ENCODE measurements around the gene EDEM2. TPM values are rescaled to one million over a fixed set of nuclear protein-coding genes. Genes with fewer than 3 reads are reported as not detected.

Gene EDEM2
- total RNA-seq, 4 donors from 2014 or later: 13.3 to 20.3 (median 14.6) TPM

DNA sequence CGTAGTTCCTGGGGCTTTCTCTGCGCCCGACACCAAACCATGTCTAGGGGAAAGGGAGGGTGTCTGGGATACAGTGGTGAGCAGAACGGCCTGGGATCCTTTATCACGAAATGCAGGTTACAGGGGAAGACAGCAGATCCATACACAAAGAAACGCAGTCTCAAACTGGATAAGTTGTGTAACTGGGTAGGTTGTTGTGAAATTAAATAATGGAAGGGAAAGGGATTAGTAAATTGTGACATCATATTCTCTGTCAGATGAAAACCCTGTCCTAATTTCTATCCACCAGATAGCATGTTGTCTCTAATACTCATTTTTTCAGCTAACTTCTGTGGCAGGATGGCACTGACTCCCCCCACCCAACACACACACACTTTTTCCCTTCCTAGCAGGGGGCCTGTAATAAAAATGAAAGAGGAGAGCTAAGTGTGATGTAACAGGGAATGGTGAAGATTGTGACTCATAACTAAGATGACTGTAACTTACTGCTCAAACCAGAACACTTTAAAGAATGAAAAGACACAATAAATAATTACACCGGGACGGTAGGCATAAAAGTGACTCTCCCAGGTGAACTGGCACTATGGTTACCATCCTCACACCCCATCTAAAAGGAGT, 53.8 kb downstream of the EDEM2 start:
- no peak for DNase-seq (ENCODE audit: extremely low spot score)
- H3K27me3 ChIP-seq: no peaks in the 10 kb centered on the region
- H3K27ac ChIP-seq (replicated peaks in 1 of 4): peak overlapping the region; percentile 93 to 97 (median 95)
- TF ChIP-seq, protein P1, sequence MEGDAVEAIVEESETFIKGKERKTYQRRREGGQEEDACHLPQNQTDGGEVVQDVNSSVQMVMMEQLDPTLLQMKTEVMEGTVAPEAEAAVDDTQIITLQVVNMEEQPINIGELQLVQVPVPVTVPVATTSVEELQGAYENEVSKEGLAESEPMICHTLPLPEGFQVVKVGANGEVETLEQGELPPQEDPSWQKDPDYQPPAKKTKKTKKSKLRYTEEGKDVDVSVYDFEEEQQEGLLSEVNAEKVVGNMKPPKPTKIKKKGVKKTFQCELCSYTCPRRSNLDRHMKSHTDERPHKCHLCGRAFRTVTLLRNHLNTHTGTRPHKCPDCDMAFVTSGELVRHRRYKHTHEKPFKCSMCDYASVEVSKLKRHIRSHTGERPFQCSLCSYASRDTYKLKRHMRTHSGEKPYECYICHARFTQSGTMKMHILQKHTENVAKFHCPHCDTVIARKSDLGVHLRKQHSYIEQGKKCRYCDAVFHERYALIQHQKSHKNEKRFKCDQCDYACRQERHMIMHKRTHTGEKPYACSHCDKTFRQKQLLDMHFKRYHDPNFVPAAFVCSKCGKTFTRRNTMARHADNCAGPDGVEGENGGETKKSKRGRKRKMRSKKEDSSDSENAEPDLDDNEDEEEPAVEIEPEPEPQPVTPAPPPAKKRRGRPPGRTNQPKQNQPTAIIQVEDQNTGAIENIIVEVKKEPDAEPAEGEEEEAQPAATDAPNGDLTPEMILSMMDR (IDR thresholded peaks at IDR 0.05): no peak
- TF ChIP-seq EP300 (IDR thresholded peaks at IDR 0.05) (no peak), POLR2AphosphoS5 (IDR thresholded peaks at IDR 0.05) (no peak), POLR2A (IDR thresholded peaks at IDR 0.05; ENCODE audit: low read depth) (no peak)
- intact Hi-C loops (cut with DNase I): loop anchor here (5.0 kb wide), 1 partner anchor 221 kb away; the partner anchor contains the start of gene GGT7
- H3K9me3 ChIP-seq: no peaks in the 10 kb centered on the region
- peaks cover 0 to 10% (median 7%) of the 10 kb centered on the region in 4 donors for H3K36me3 ChIP-seq
- peak overlapping the region; percentile 91 to 99 (median 96) for H3K4me3 ChIP-seq
- 86% methylated on average over 8 of the region's 8 CpGs for WGBS
- peaks cover 34 to 52% (median 44%) of the 10 kb centered on the region in 4 donors for H3K4me1 ChIP-seq

DNA sequence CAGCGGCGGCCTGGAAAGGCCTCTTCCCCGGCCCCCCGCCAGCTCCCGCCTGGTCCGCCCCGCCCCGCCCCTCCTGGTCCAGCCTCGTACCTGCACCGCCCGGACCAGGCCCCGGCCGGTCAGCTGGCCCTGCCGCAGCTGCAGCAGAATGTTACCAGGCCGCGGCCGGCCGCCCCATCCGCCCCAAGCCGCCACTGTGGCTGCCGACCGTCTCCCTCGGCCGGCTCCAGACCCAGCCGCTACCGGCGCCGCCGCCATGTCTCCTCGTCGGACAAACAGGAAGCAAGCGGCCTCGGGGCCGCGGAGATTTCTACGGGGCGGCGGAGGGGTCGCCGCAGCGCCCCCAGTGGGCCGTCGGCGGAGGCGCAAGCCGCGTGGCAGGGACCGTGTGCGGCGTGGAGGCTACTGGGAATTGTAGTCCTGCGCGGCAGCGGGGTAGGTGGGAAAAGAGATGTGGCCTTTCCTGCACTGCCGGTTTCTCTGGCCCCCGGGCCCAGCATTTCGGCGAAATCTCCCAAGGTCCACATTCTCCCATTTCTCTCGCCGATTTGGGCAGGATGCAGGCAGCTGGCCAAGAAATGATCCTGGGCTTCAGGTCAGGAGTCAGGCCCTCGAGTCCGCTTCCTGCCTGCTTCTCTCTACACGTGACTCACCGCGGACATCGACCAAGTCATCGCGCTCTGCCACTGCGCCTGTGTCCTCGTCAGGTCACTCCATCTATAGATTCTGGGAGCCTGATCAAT, 54.4 kb downstream of the EDEM2 start, which contains the start of gene TRPC4AP:
Gene TRPC4AP (minus strand): TSS at position 284 of the 743 bp plus-strand sequence. CDS start 26 bp downstream, at position 258.
- 16% methylated on average over 19 of the region's 69 CpGs for WGBS
- no peaks in the 10 kb centered on the region for H3K9me3 ChIP-seq
- intact Hi-C loops (cut with DNase I): loop anchor here (5.0 kb wide), 1 partner anchor 220 kb away; the partner anchor contains the start of gene GGT7
- no peaks in the 10 kb centered on the region for H3K27me3 ChIP-seq
- peak within 1 kb of the TSS; percentile 93 to 97 (median 95) for H3K27ac ChIP-seq (replicated peaks in 1 of 4)
- H3K36me3 ChIP-seq: peaks cover 0 to 10% (median 7%) of the 10 kb centered on the region in 4 donors
- TF ChIP-seq EP300 (IDR thresholded peaks at IDR 0.05): no peak
- peak; percentile 89 to 90 for TF ChIP-seq POLR2AphosphoS5 (IDR thresholded peaks at IDR 0.05)
- TF ChIP-seq, protein P1 (IDR thresholded peaks at IDR 0.05): peak; percentile 96 to 98 (median 97)
- TF ChIP-seq POLR2A (IDR thresholded peaks at IDR 0.05; ENCODE audit: low read depth): peak; percentile 26
- peaks cover 41 to 58% (median 51%) of the 10 kb centered on the region in 4 donors for H3K4me1 ChIP-seq
- DNase-seq (ENCODE audit: extremely low spot score): peak; percentile 96
- peak within 1 kb of the TSS; percentile 91 to 99 (median 96) for H3K4me3 ChIP-seq

- no peaks in the 10 kb centered on the region for H3K9me3 ChIP-seq
- TF ChIP-seq POLR2A (IDR thresholded peaks at IDR 0.05; ENCODE audit: low read depth) (no peak), POLR2AphosphoS5 (IDR thresholded peaks at IDR 0.05) (no peak), EP300 (IDR thresholded peaks at IDR 0.05) (no peak)
- TF ChIP-seq, protein P1 (IDR thresholded peaks at IDR 0.05): peak in 1 of 3 experiments; percentile 3
- peak overlapping the region; percentile 93 to 97 (median 95) for H3K27ac ChIP-seq (replicated peaks in 1 of 4)
- intact Hi-C loops (cut with DNase I): loop anchor here (5.0 kb wide), 1 partner anchor 220 kb away; the partner anchor contains the start of gene GGT7
- H3K4me3 ChIP-seq: peak overlapping the region; percentile 91 to 99 (median 96)
- no peak for DNase-seq (ENCODE audit: extremely low spot score)
- H3K27me3 ChIP-seq: no peaks in the 10 kb centered on the region
- under 1% methylated on average over 21 of the region's 28 CpGs for WGBS
- peaks cover 46 to 64% (median 56%) of the 10 kb centered on the region in 4 donors for H3K4me1 ChIP-seq
- peaks cover 0 to 10% (median 7%) of the 10 kb centered on the region in 4 donors for H3K36me3 ChIP-seq
Observed at GRCh38 chr20:35091816-35092523, 55.2 kb downstream of the EDEM2 start.

GRCh38 chr20:35088231-35089145, 58.6 kb downstream of the EDEM2 start:
- no peaks in the 10 kb centered on the region for H3K27me3 ChIP-seq
- WGBS: 92% methylated on average over 2 of the region's 2 CpGs
- no peak for DNase-seq (ENCODE audit: extremely low spot score)
- peaks cover 0 to 14% (median 7%) of the 10 kb centered on the region in 4 donors for H3K36me3 ChIP-seq
- intact Hi-C loops (cut with DNase I): no loop called here
- no peaks in the 10 kb centered on the region for H3K9me3 ChIP-seq
- H3K4me3 ChIP-seq: no peak overlapping the region
- H3K27ac ChIP-seq (replicated peaks in 1 of 4): no peak overlapping the region
- H3K4me1 ChIP-seq: peaks cover 42 to 69% (median 55%) of the 10 kb centered on the region in 4 donors
- TF ChIP-seq, protein P1 (IDR thresholded peaks at IDR 0.05): no peak
- TF ChIP-seq EP300 (IDR thresholded peaks at IDR 0.05): no peak
- no peak for TF ChIP-seq POLR2AphosphoS5 (IDR thresholded peaks at IDR 0.05)
- no peak for TF ChIP-seq POLR2A (IDR thresholded peaks at IDR 0.05; ENCODE audit: low read depth)

Measured in esophagus muscularis mucosa (tissue), 4 donors.